ENCODE data around the gene LCN2. TPM values are rescaled to one million over a fixed set of nuclear protein-coding genes. Genes with fewer than 3 reads are reported as not detected.
A peak's percentile ranks its signal among the peaks of the same experiment; 100 is the strongest.
"Not testable (repeated sequence)": the region's sequence is repeated elsewhere in the genome, so short reads cannot be mapped to it uniquely, and the experiment has no call there.

Gene LCN2
- total RNA-seq, 2 experiments from 2014 or later, result not detected

- peaks cover 37% of the 10 kb centered on the region for H3K4me1 ChIP-seq (ENCODE audit: insufficient read depth, low read length)
- ChIA-PET POLR2A (interaction anchor here (3.6 kb wide), 1 partner anchor 29 kb away, joined by 29 read pairs; the partner anchor contains the start of gene BBLN), CTCF (interaction anchor here (1.4 kb wide), 1 partner anchor 12 kb away, joined by 3 read pairs; no protein-coding TSS in a partner anchor)
- H3K36me3 Mint-ChIP-seq (ENCODE audit: low read depth), result peaks cover 13% of the 10 kb centered on the region
- ATAC-seq (ENCODE audit: poor library complexity); H3K9me3 Mint-ChIP-seq; H3K27me3 ChIP-seq (ENCODE audit: control insufficient read depth in 1 of 2, insufficient read depth in 2 of 2, low read length in 2 of 2); H3K9me3 ChIP-seq (ENCODE audit: control insufficient read depth in 1 of 2, insufficient read depth in 1 of 2, low read length in 2 of 2); H3K4me3 ChIP-seq (ENCODE audit: low read length); H3K27ac ChIP-seq (ENCODE audit: low read depth in 1 of 2, low read length in 2 of 2); H3K27me3 Mint-ChIP-seq; H3K36me3 ChIP-seq (ENCODE audit: insufficient read depth, low read length): not testable (repeated sequence)
- peak overlapping the region; percentile 100 for H3K27ac Mint-ChIP-seq
- DNase-seq, result peak in 9 of 14 experiments; percentile 16 to 57 (median 42)
- peaks cover 37% of the 10 kb centered on the region for H3K4me1 Mint-ChIP-seq (ENCODE audit: low read depth)
- intact Hi-C loops (cut with DNase I, micrococcal nuclease), result loop anchor here in 1 of 2 experiments (2.0 to 10.0 kb wide), 3 partner anchors 195 to 327 kb away; partner anchors contain the start of genes COQ4, FPGS, SLC27A4 and TRUB2
- H3K4me3 Mint-ChIP-seq, result peak overlapping the region; percentile 100
- TF ChIP-seq CTCF (IDR thresholded peaks at IDR 0.05), result peak; percentile 57
These were observed 19.2 kb upstream of the LCN2 start for GRCh38 chr9:128129976-128130590.

- ATAC-seq (ENCODE audit: poor library complexity); intact Hi-C loops (cut with DNase I, micrococcal nuclease); H3K27me3 ChIP-seq (ENCODE audit: control insufficient read depth in 1 of 2, insufficient read depth in 2 of 2, low read length in 2 of 2); H3K4me3 ChIP-seq (ENCODE audit: low read length); H3K4me3 Mint-ChIP-seq; H3K36me3 ChIP-seq (ENCODE audit: insufficient read depth, low read length); H3K27me3 Mint-ChIP-seq; DNase-seq; H3K9me3 Mint-ChIP-seq; H3K9me3 ChIP-seq (ENCODE audit: control insufficient read depth in 1 of 2, insufficient read depth in 1 of 2, low read length in 2 of 2); POLR2A ChIA-PET; H3K27ac Mint-ChIP-seq; H3K27ac ChIP-seq (ENCODE audit: low read depth in 1 of 2, low read length in 2 of 2): not testable (repeated sequence)
- CTCF ChIA-PET, result interaction anchor here (1.4 kb wide), 1 partner anchor 13 kb away, joined by 3 read pairs; no protein-coding TSS in a partner anchor
- H3K4me1 ChIP-seq (ENCODE audit: insufficient read depth, low read length), result peaks cover 32% of the 10 kb centered on the region
- H3K36me3 Mint-ChIP-seq (ENCODE audit: low read depth), result peaks cover 13% of the 10 kb centered on the region
- peaks cover 33% of the 10 kb centered on the region for H3K4me1 Mint-ChIP-seq (ENCODE audit: low read depth)
These were observed 18.6 kb upstream of the LCN2 start for GRCh38 chr9:128130651-128131050.

- H3K36me3 ChIP-seq (ENCODE audit: insufficient read depth, low read length); H3K27ac Mint-ChIP-seq; H3K9me3 Mint-ChIP-seq; H3K9me3 ChIP-seq (ENCODE audit: control insufficient read depth in 1 of 2, insufficient read depth in 1 of 2, low read length in 2 of 2); H3K36me3 Mint-ChIP-seq (ENCODE audit: low read depth); intact Hi-C loops (cut with DNase I, micrococcal nuclease); H3K27me3 Mint-ChIP-seq; ATAC-seq (ENCODE audit: poor library complexity); H3K4me3 ChIP-seq (ENCODE audit: low read length); DNase-seq; POLR2A ChIA-PET; H3K27me3 ChIP-seq (ENCODE audit: control insufficient read depth in 1 of 2, insufficient read depth in 2 of 2, low read length in 2 of 2); H3K27ac ChIP-seq (ENCODE audit: low read depth in 1 of 2, low read length in 2 of 2): not testable (repeated sequence)
- Mint-ChIP-seq H3K4me1 (ENCODE audit: low read depth) (peaks cover 30% of the 10 kb centered on the region), H3K4me3 (peak overlapping the region; percentile 58)
- peaks cover 25% of the 10 kb centered on the region for H3K4me1 ChIP-seq (ENCODE audit: insufficient read depth, low read length)
- CTCF ChIA-PET, result interaction anchor here (1.4 kb wide), 1 partner anchor 13 kb away, joined by 3 read pairs; no protein-coding TSS in a partner anchor
These were observed 17.9 kb upstream of the LCN2 start for GRCh38 chr9:128131346-128131745.

GRCh38 chr9:128132139-128132538 lies 17.1 kb upstream of the LCN2 start:
- H3K36me3 Mint-ChIP-seq (ENCODE audit: low read depth); H3K27ac Mint-ChIP-seq; POLR2A ChIA-PET; H3K27me3 Mint-ChIP-seq; H3K9me3 Mint-ChIP-seq; DNase-seq; H3K36me3 ChIP-seq (ENCODE audit: insufficient read depth, low read length); ATAC-seq (ENCODE audit: poor library complexity); CTCF ChIA-PET; intact Hi-C loops (cut with DNase I, micrococcal nuclease); H3K27ac ChIP-seq (ENCODE audit: low read depth in 1 of 2, low read length in 2 of 2); H3K27me3 ChIP-seq (ENCODE audit: control insufficient read depth in 1 of 2, insufficient read depth in 2 of 2, low read length in 2 of 2); H3K9me3 ChIP-seq (ENCODE audit: control insufficient read depth in 1 of 2, insufficient read depth in 1 of 2, low read length in 2 of 2); H3K4me3 Mint-ChIP-seq; H3K4me3 ChIP-seq (ENCODE audit: low read length): not testable (repeated sequence)
- peaks cover 29% of the 10 kb centered on the region for H3K4me1 Mint-ChIP-seq (ENCODE audit: low read depth)
- peaks cover 17% of the 10 kb centered on the region for H3K4me1 ChIP-seq (ENCODE audit: insufficient read depth, low read length)

GRCh38 chr9:128135561-128135960 lies 13.7 kb upstream of the LCN2 start:
- intact Hi-C loops (cut with DNase I, micrococcal nuclease); H3K27me3 ChIP-seq (ENCODE audit: control insufficient read depth in 1 of 2, insufficient read depth in 2 of 2, low read length in 2 of 2); H3K27me3 Mint-ChIP-seq; DNase-seq; H3K4me1 ChIP-seq (ENCODE audit: insufficient read depth, low read length); POLR2A ChIA-PET; ATAC-seq (ENCODE audit: poor library complexity); H3K4me3 Mint-ChIP-seq; H3K4me1 Mint-ChIP-seq (ENCODE audit: low read depth); H3K4me3 ChIP-seq (ENCODE audit: low read length); H3K9me3 ChIP-seq (ENCODE audit: control insufficient read depth in 1 of 2, insufficient read depth in 1 of 2, low read length in 2 of 2); H3K27ac ChIP-seq (ENCODE audit: low read depth in 1 of 2, low read length in 2 of 2); H3K36me3 ChIP-seq (ENCODE audit: insufficient read depth, low read length); H3K27ac Mint-ChIP-seq; H3K9me3 Mint-ChIP-seq; CTCF ChIA-PET; H3K36me3 Mint-ChIP-seq (ENCODE audit: low read depth): not testable (repeated sequence)
